ENCODE measurements around the gene SPATA32. TPM values are rescaled to one million over a fixed set of nuclear protein-coding genes. Genes with fewer than 3 reads are reported as not detected.

SPATA32 gene
- total RNA-seq, 2 experiments from 2014 or later = 0.20 to 0.27 TPM

- Histone ChIP-seq H3K36me3 (ENCODE audit: insufficient read depth, low read length) (peaks cover 79% of the 10 kb centered on the region), H3K27me3 (ENCODE audit: control insufficient read depth in 1 of 2, insufficient read depth in 2 of 2, low read length in 2 of 2) (no peaks in the 10 kb centered on the region), H3K9me3 (ENCODE audit: control insufficient read depth in 1 of 2, insufficient read depth in 1 of 2, low read length in 2 of 2) (no peaks in the 10 kb centered on the region), H3K27ac (ENCODE audit: low read depth in 1 of 2, low read length in 2 of 2) (peak overlapping the region in 1 of 2 donors; percentile 2), H3K4me3 (ENCODE audit: low read length) (no peak overlapping the region), H3K4me1 (ENCODE audit: insufficient read depth, low read length) (peaks cover 80% of the 10 kb centered on the region)
- no peak for TF ChIP-seq CTCF (IDR thresholded peaks at IDR 0.05)
- intact Hi-C loops (cut with DNase I, micrococcal nuclease) = no loop called here
- ChIA-PET POLR2A (interaction anchor here (0.9 to 12.4 kb wide), 3 partner anchors 8 to 19 kb away, joined by 4 to 346 read pairs (median 5); partner anchors contain the start of gene FMNL1), CTCF (no interaction called here)
- H3K27me3 Mint-ChIP-seq = no peaks in the 10 kb centered on the region
- H3K36me3 Mint-ChIP-seq (ENCODE audit: low read depth) = peaks cover 87% of the 10 kb centered on the region
- ATAC-seq (ENCODE audit: poor library complexity) = no peak
- no peak overlapping the region for H3K4me3 Mint-ChIP-seq
- no peaks in the 10 kb centered on the region for H3K9me3 Mint-ChIP-seq
- peak overlapping the region; percentile 100 for H3K27ac Mint-ChIP-seq
- H3K4me1 Mint-ChIP-seq (ENCODE audit: low read depth) = peaks cover 52% of the 10 kb centered on the region
- DNase-seq = peak in 1 of 14 experiments; percentile 52
Measured at GRCh38 chr17:45243750-45244149, 18.1 kb downstream of the SPATA32 start.

GRCh38 chr17:45242029-45242414 is 19.9 kb downstream of the SPATA32 start:
- intact Hi-C loops (cut with DNase I, micrococcal nuclease) = no loop called here
- H3K27me3 ChIP-seq (ENCODE audit: control insufficient read depth in 1 of 2, insufficient read depth in 2 of 2, low read length in 2 of 2) = no peaks in the 10 kb centered on the region
- H3K4me1 ChIP-seq (ENCODE audit: insufficient read depth, low read length) = peaks cover 73% of the 10 kb centered on the region
- Mint-ChIP-seq H3K4me3 (no peak overlapping the region), H3K9me3 (no peaks in the 10 kb centered on the region), H3K36me3 (ENCODE audit: low read depth) (peaks cover 87% of the 10 kb centered on the region), H3K27me3 (no peaks in the 10 kb centered on the region), H3K27ac (peak overlapping the region; percentile 80), H3K4me1 (ENCODE audit: low read depth) (peaks cover 51% of the 10 kb centered on the region)
- H3K36me3 ChIP-seq (ENCODE audit: insufficient read depth, low read length) = peaks cover 97% of the 10 kb centered on the region
- ChIA-PET CTCF (no interaction called here), POLR2A (interaction anchor here (1.6 to 12.4 kb wide), 2 partner anchors 17 to 21 kb away, joined by 4 to 346 read pairs; partner anchors contain the start of gene FMNL1)
- TF ChIP-seq CTCF (IDR thresholded peaks at IDR 0.05) = no peak
- H3K9me3 ChIP-seq (ENCODE audit: control insufficient read depth in 1 of 2, insufficient read depth in 1 of 2, low read length in 2 of 2) = no peaks in the 10 kb centered on the region
- no peak overlapping the region for H3K4me3 ChIP-seq (ENCODE audit: low read length)
- DNase-seq (no peak), ATAC-seq (ENCODE audit: poor library complexity) (no peak)
- no peak overlapping the region for H3K27ac ChIP-seq (ENCODE audit: low read depth in 1 of 2, low read length in 2 of 2)

- POLR2A ChIA-PET = interaction anchor here (12.4 kb wide), 1 partner anchor 17 kb away, joined by 346 read pairs; the partner anchor contains the start of gene FMNL1
- ATAC-seq (ENCODE audit: poor library complexity) (no peak), DNase-seq (peak in 1 of 14 experiments; percentile 35)
- intact Hi-C loops (cut with DNase I, micrococcal nuclease) = no loop called here
- peaks cover 84% of the 10 kb centered on the region for H3K36me3 Mint-ChIP-seq (ENCODE audit: low read depth)
- no peaks in the 10 kb centered on the region for H3K9me3 Mint-ChIP-seq
- Histone ChIP-seq H3K4me3 (ENCODE audit: low read length) (no peak overlapping the region), H3K9me3 (ENCODE audit: control insufficient read depth in 1 of 2, insufficient read depth in 1 of 2, low read length in 2 of 2) (no peaks in the 10 kb centered on the region), H3K27ac (ENCODE audit: low read depth in 1 of 2, low read length in 2 of 2) (peak overlapping the region in 1 of 2 donors; percentile 3), H3K27me3 (ENCODE audit: control insufficient read depth in 1 of 2, insufficient read depth in 2 of 2, low read length in 2 of 2) (no peaks in the 10 kb centered on the region), H3K36me3 (ENCODE audit: insufficient read depth, low read length) (peaks cover 97% of the 10 kb centered on the region), H3K4me1 (ENCODE audit: insufficient read depth, low read length) (peaks cover 69% of the 10 kb centered on the region)
- no peak for TF ChIP-seq CTCF (IDR thresholded peaks at IDR 0.05)
- H3K4me3 Mint-ChIP-seq = no peak overlapping the region
- peaks cover 46% of the 10 kb centered on the region for H3K4me1 Mint-ChIP-seq (ENCODE audit: low read depth)
- H3K27ac Mint-ChIP-seq = no peak overlapping the region
- CTCF ChIA-PET = interaction anchor here (0.8 kb wide), 1 partner anchor 22 kb away, joined by 3 read pairs; no protein-coding TSS in a partner anchor
- H3K27me3 Mint-ChIP-seq = no peaks in the 10 kb centered on the region
Measured at GRCh38 chr17:45241328-45242028, 20.4 kb downstream of the SPATA32 start.

Measured in CD4-positive, alpha-beta T cell (primary cell).